ENCODE data around the gene TSTD2.

Gene TSTD2

GRCh38 chr9:97567182-97567893 is 65.8 kb downstream of the TSTD2 start:
- no peak overlapping the region for H3K4me2 ChIP-seq (ENCODE audit: low read depth, low read length, poor library complexity, severe bottlenecking)
- H3K9me2 ChIP-seq (replicated peaks; ENCODE audit: insufficient read depth, low read length): no peaks in the 10 kb centered on the region
- H3F3A ChIP-seq (ENCODE audit: insufficient read depth): no peaks in the 10 kb centered on the region
- no peak overlapping the region for H3K4me3 ChIP-seq (ENCODE audit: insufficient read depth, low read length, poor library complexity, severe bottlenecking)
- no peak overlapping the region for H2AFZ ChIP-seq (ENCODE audit: low read depth, low read length, severe bottlenecking)
- H3K36me3 ChIP-seq (ENCODE audit: low read length): no peaks in the 10 kb centered on the region
- H4K20me1 ChIP-seq (ENCODE audit: low read depth, low read length): no peaks in the 10 kb centered on the region
- H3K9me3 ChIP-seq (ENCODE audit: insufficient read depth, low read length): no peaks in the 10 kb centered on the region
- H3K79me2 ChIP-seq (ENCODE audit: insufficient read depth, low read length): no peaks in the 10 kb centered on the region
- no peak overlapping the region for H3K27ac ChIP-seq (ENCODE audit: low read depth, low read length)
- no peaks in the 10 kb centered on the region for H3K27me3 ChIP-seq (ENCODE audit: low read length)
- TF ChIP-seq CTCF (IDR thresholded peaks at IDR 0.05; ENCODE audit: insufficient read depth, low read length, poor library complexity, severe bottlenecking): no peak
- TF ChIP-seq EZH2phosphoT487 (conservative IDR thresholded peaks at IDR 0.05; ENCODE audit: low read length): no peak
- no peak overlapping the region for H3K9ac ChIP-seq (ENCODE audit: low read length)

- no peak overlapping the region for H3K27ac ChIP-seq (ENCODE audit: low read depth, low read length)
- H3K9me2 ChIP-seq (replicated peaks; ENCODE audit: insufficient read depth, low read length): no peaks in the 10 kb centered on the region
- TF ChIP-seq CTCF (IDR thresholded peaks at IDR 0.05; ENCODE audit: insufficient read depth, low read length, poor library complexity, severe bottlenecking) (no peak), EZH2phosphoT487 (conservative IDR thresholded peaks at IDR 0.05; ENCODE audit: low read length) (no peak)
- H3K36me3 ChIP-seq (ENCODE audit: low read length): no peaks in the 10 kb centered on the region
- H3K4me2 ChIP-seq (ENCODE audit: low read depth, low read length, poor library complexity, severe bottlenecking): no peak overlapping the region
- no peak overlapping the region for H3K9ac ChIP-seq (ENCODE audit: low read length)
- H4K20me1 ChIP-seq (ENCODE audit: low read depth, low read length): no peaks in the 10 kb centered on the region
- no peak overlapping the region for H3K4me3 ChIP-seq (ENCODE audit: insufficient read depth, low read length, poor library complexity, severe bottlenecking)
- H3K79me2 ChIP-seq (ENCODE audit: insufficient read depth, low read length): no peaks in the 10 kb centered on the region
- H3K27me3 ChIP-seq (ENCODE audit: low read length): no peaks in the 10 kb centered on the region
- H3K9me3 ChIP-seq (ENCODE audit: insufficient read depth, low read length): no peaks in the 10 kb centered on the region
- H3F3A ChIP-seq (ENCODE audit: insufficient read depth): no peaks in the 10 kb centered on the region
- no peak overlapping the region for H2AFZ ChIP-seq (ENCODE audit: low read depth, low read length, severe bottlenecking)
Observed at GRCh38 chr9:97565262-97565661, 67.9 kb downstream of the TSTD2 start.

- Histone ChIP-seq H3K9me3 (ENCODE audit: insufficient read depth, low read length) (no peaks in the 10 kb centered on the region), H2AFZ (ENCODE audit: low read depth, low read length, severe bottlenecking) (no peak overlapping the region), H3K4me3 (ENCODE audit: insufficient read depth, low read length, poor library complexity, severe bottlenecking) (no peak overlapping the region), H3K9me2 (replicated peaks; ENCODE audit: insufficient read depth, low read length) (no peaks in the 10 kb centered on the region), H4K20me1 (ENCODE audit: low read depth, low read length) (no peaks in the 10 kb centered on the region), H3K79me2 (ENCODE audit: insufficient read depth, low read length) (no peaks in the 10 kb centered on the region), H3K4me2 (ENCODE audit: low read depth, low read length, poor library complexity, severe bottlenecking) (no peak overlapping the region), H3K27ac (ENCODE audit: low read depth, low read length) (no peak overlapping the region), H3K9ac (ENCODE audit: low read length) (no peak overlapping the region), H3F3A (ENCODE audit: insufficient read depth) (no peaks in the 10 kb centered on the region), H3K36me3 (ENCODE audit: low read length) (no peaks in the 10 kb centered on the region), H3K27me3 (ENCODE audit: low read length) (no peaks in the 10 kb centered on the region)
- TF ChIP-seq CTCF (IDR thresholded peaks at IDR 0.05; ENCODE audit: insufficient read depth, low read length, poor library complexity, severe bottlenecking) (no peak), EZH2phosphoT487 (conservative IDR thresholded peaks at IDR 0.05; ENCODE audit: low read length) (no peak)
Observed at GRCh38 chr9:97564291-97565175, 68.6 kb downstream of the TSTD2 start.

Measured in SU-DHL-6 (cell line).